Colonic mucosa (tissue), 4 donors: ENCODE data around the gene SENP2. TPM values are rescaled to one million over a fixed set of nuclear protein-coding genes. Genes with fewer than 3 reads are reported as not detected.
"Not testable (repeated sequence)": the region's sequence is repeated elsewhere in the genome, so short reads cannot be mapped to it uniquely, and the experiment has no call there.

ENCODE experiments used
- DNase-seq: peaks from one replicate; pipeline ENCODE4 v3.0.0-alpha.2; 2020
- H3K27ac ChIP-seq: fragments of 200-600 bp; one replicate; pipeline ENCODE4 v1.8.0; 2021
- H3K27me3 ChIP-seq: fragments of 200-600 bp; one replicate; pipeline ENCODE4 v1.8.0; 2021
- H3K36me3 ChIP-seq: fragments of 200-600 bp; one replicate; pipeline ENCODE4 v1.8.0; 2021
- H3K4me1 ChIP-seq: fragments of 200-600 bp; one replicate; pipeline ENCODE4 v1.8.0; 2021; ENCODE audit warnings: mild to moderate bottlenecking
- H3K4me3 ChIP-seq: fragments of 200-600 bp; one replicate; pipeline ENCODE4 v1.8.0; 2021
- H3K9ac ChIP-seq, 2 donors: one replicate each; pipeline ENCODE4 v1.7.0; 2013; ENCODE audit warnings: control low read depth in 2 of 2, low read depth in 2 of 2, low read length in 2 of 2
- H3K9me3 ChIP-seq: fragments of 200-600 bp; one replicate; pipeline ENCODE4 v1.8.0; 2021
- intact Hi-C: fragments of 100-400 bp; cut with DNase I; formaldehyde crosslinking; loops from one replicate; pipeline ENCODE4 v1.14.1; 2022
- total RNA-seq, 2 donors: library from RNA; stranded (reverse); fragmentation: NEBNext Ultra II Directional in 1 of 2; extraction: Animal tissue kit (Norgen Biotek cat#: 25700) in 1 of 2; gene quantifications; one replicate each; pipeline ENCODE4 v1.2.1, GENCODE V29; 2021
- TF ChIP-seq, protein P1 (sequence below): fragments of 200-600 bp; IDR thresholded peaks from one replicate; pipeline ENCODE4 v1.8.0; 2022; ENCODE audit warnings: antibody characterized with exemption, mild to moderate bottlenecking
- donor health status: healthy.
- donor health status: DM: no; HTN: no; CAD: no.
- donor health status: DM: no; HTN: no; CAD: no.

The SENP2 gene
- total RNA-seq, 2 donors from 2014 or later, result 28.6 to 30.3 TPM

DNA sequence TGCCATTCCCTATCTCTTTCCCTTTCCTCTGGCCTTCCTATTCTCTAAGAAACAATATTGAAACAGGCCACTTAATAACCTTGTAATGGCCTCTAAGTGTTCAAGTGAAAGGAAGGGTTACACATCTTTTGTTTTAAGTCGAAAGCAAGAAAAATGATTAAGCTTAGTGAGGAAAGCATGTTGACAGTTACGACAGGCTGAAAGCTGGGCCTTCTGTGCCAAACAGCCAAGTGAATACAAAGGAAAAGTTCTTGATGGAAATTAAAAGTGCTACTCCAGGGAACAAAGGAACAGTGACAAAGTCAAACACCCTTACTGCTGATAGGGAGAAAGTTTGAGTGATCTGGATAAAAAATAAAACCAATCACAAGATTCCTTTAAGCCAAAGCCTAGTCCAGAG, 54.2 kb downstream of the SENP2 start:
- H3K4me1 ChIP-seq, result no peaks in the 10 kb centered on the region
- intact Hi-C loops, result no loop called here
- no peak overlapping the region for H3K9ac ChIP-seq
- H3K27ac ChIP-seq, result no peak overlapping the region
- H3K4me3 ChIP-seq, result no peak overlapping the region
- no peaks in the 10 kb centered on the region for H3K36me3 ChIP-seq
- no peaks in the 10 kb centered on the region for H3K27me3 ChIP-seq
- no peaks in the 10 kb centered on the region for H3K9me3 ChIP-seq
- no peak for DNase-seq
- TF ChIP-seq, protein P1, sequence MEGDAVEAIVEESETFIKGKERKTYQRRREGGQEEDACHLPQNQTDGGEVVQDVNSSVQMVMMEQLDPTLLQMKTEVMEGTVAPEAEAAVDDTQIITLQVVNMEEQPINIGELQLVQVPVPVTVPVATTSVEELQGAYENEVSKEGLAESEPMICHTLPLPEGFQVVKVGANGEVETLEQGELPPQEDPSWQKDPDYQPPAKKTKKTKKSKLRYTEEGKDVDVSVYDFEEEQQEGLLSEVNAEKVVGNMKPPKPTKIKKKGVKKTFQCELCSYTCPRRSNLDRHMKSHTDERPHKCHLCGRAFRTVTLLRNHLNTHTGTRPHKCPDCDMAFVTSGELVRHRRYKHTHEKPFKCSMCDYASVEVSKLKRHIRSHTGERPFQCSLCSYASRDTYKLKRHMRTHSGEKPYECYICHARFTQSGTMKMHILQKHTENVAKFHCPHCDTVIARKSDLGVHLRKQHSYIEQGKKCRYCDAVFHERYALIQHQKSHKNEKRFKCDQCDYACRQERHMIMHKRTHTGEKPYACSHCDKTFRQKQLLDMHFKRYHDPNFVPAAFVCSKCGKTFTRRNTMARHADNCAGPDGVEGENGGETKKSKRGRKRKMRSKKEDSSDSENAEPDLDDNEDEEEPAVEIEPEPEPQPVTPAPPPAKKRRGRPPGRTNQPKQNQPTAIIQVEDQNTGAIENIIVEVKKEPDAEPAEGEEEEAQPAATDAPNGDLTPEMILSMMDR, result no peak

DNA sequence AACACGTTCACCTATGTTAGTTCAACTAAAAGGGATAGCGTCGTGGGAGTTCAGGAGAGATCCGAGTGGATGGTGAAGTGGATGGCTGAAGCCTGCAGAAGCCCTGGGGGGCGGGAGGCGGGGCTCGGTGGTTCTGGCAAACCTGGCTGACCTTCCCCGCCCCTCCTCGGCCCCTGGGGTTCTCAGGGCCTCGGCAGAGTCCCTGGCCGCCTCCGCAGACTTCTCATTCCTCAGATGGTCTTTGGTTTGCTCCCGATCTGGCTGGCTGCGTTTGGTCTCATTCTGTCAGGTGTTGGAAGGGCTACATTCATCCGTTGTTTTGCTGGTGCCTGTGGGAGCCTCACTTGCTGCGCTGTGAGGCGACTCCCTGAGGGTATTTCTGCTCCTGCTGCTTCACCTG, 59.1 kb downstream of the SENP2 start:
- H3K4me1 ChIP-seq, H3K27ac ChIP-seq, intact Hi-C loops, H3K9ac ChIP-seq, H3K4me3 ChIP-seq, DNase-seq, H3K27me3 ChIP-seq, H3K36me3 ChIP-seq, H3K9me3 ChIP-seq: not testable (repeated sequence)

DNA sequence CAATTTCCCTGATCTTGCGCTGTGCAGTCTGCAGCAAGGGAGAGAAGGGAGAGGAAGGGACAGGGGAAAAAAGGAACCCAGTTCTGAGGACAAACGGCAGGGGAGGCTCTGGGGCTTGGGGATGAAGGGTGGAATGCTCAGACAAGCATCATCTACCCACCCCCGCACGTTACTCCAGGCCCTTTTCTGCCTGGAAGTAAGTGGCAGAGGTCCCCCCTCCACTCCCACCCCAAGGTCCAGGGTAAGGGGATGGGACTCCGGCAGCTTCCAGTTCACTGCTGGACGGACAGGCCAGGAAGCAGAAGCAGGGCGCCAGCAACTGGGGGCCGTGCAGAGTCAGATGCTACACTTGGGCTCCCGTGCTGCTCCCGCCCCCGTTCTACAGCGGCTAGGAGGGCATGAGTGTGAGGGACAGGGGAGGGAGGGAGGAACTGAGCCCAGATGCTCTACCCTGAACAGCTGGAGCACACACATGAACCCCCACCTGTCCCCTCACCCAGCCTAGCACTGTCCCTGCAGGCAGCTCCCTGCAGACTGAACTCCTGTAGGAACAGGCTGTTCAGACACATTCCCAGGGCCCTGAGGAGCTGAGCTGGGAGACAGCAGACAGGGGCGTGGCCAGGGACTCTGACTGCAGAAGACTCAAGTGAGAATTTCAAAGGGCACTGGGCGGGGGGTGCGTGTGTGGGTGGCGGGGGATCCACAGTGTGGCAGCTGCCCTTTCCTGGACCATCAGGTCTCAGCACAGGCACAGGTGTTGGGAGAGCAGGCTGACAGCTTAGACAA, 59.7 kb downstream of the SENP2 start:
- H3K4me1 ChIP-seq, result no peaks in the 10 kb centered on the region
- no peak overlapping the region for H3K9ac ChIP-seq
- no peak for DNase-seq
- H3K27me3 ChIP-seq, result no peaks in the 10 kb centered on the region
- no peaks in the 10 kb centered on the region for H3K36me3 ChIP-seq
- no peak overlapping the region for H3K27ac ChIP-seq
- TF ChIP-seq, protein P1, result no peak
- intact Hi-C loops, result no loop called here
- no peaks in the 10 kb centered on the region for H3K9me3 ChIP-seq
- no peak overlapping the region for H3K4me3 ChIP-seq

DNA sequence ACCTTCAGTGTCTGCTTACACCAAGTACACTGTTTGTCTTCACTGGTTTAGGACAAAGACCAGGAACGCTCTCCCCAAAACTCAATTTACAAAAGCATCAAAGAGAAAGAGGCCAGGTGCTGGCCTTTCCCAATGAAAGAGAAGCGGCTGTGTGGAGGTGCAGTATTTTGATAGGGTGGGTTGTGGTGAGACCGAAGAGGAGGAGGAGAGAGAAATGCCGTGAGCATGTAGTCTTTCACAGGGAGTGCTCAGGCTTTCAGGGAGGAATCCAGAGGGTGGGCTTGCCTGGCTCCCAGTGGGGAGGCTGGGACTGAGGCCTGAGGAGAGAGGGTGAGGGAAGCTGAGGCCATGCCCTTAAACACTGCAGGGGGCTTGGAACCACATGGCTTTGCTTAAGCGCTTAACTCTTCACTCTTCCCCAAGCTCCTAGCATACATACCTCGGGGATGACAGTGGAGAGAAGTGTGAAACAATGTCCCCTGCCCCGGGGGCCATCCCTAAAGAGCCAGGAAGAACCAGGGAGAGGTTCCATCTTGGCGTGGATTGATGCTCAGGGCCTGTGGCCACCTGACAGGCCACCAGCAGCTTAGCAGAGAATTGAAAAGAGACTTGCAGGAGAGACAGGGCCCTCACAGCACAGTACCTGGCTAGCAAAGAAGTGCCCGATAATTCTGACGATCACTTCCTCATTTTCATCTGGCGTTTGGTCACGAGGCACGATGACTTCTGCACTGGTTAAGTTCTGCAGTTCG, 60.5 kb downstream of the SENP2 start:
- Histone ChIP-seq H3K27ac (no peak overlapping the region), H3K36me3 (no peaks in the 10 kb centered on the region), H3K9me3 (no peaks in the 10 kb centered on the region), H3K4me1 (no peaks in the 10 kb centered on the region), H3K4me3 (no peak overlapping the region), H3K9ac (no peak overlapping the region), H3K27me3 (no peaks in the 10 kb centered on the region)
- no peak for DNase-seq
- intact Hi-C loops, result no loop called here
- TF ChIP-seq, protein P1, result no peak

DNA sequence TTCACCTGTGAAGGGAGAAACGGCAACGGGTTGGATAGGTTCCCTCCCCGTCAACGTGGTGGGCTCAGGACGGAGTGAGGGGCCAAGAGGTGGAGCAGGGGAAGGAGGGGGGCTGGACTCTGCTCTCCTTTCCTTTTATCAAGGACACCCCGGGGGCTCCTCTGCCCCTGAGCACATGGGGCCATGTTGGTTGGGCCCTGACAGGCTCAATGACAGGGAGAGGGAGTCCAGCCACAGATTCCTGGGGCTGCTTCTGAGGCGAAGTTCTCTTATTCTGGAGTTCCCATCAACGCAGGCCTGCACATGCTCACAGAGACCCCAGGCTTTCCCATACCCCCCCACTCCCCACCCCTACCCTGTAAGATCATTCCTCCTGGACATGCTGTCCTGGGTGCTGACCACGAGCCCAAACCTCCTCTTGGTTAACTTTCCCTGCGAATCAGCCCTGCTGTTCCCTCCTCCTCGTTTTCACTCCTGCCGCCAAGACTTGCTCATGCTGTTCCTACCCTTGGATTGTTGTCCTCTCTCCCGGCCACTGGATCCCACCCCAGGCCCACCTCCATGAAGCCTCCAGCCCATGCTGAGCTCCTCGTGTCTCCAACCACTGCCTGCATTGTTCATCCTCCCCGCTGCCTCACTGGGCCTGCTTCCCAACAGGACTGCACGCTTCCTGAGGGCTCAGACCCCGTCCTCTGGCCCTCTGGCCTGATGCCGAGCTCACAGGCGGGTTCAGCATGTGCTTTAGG, 61.2 kb downstream of the SENP2 start:
- Histone ChIP-seq H3K4me1 (no peaks in the 10 kb centered on the region), H3K36me3 (no peaks in the 10 kb centered on the region), H3K9ac (no peak overlapping the region), H3K9me3 (no peaks in the 10 kb centered on the region), H3K4me3 (no peak overlapping the region), H3K27ac (no peak overlapping the region), H3K27me3 (no peaks in the 10 kb centered on the region)
- intact Hi-C loops, result no loop called here
- TF ChIP-seq, protein P1, result no peak
- DNase-seq, result no peak
